MG63 (cell line): ENCODE measurements around the gene CEP128. TPM values are rescaled to one million over a fixed set of nuclear protein-coding genes. Genes with fewer than 3 reads are reported as not detected.

Experiments used
- DNase-seq: peaks from one replicate; pipeline ENCODE4 v3.0.0-alpha.2; 2020
- H3K27me3 ChIP-seq: fragments of 250-450 bp; sonication (Bioruptor Pico); 2 replicates; pipeline ENCODE4 v1.5.1; 2020; ENCODE audit warnings: mild to moderate bottlenecking, moderate library complexity
- H3K36me3 ChIP-seq: fragments of 250-450 bp; sonication (Bioruptor Pico); 2 replicates; pipeline ENCODE4 v1.5.1; 2020; ENCODE audit warnings: mild to moderate bottlenecking, moderate library complexity
- H3K4me3 ChIP-seq: fragments of 250-450 bp; sonication (Bioruptor Pico); 2 replicates; pipeline ENCODE4 v1.5.1; 2020; ENCODE audit warnings: mild to moderate bottlenecking, moderate library complexity
- H3K9me3 ChIP-seq: fragments of 250-450 bp; sonication (Bioruptor Pico); 2 replicates; pipeline ENCODE4 v1.5.1; 2020; ENCODE audit warnings: mild to moderate bottlenecking, moderate library complexity
- total RNA-seq: library from RNA; depleted of rRNA; stranded (reverse); fragments of >200 nt; shearing (Covaris generic); gene quantifications from 2 replicates; pipeline ENCODE4 v1.2.3, GENCODE V29; 2014; ENCODE audit warnings: low replicate concordance

CEP128 gene
- total RNA-seq, 1 experiment from 2014 or later = 1.4 TPM

- no peak for DNase-seq
- Histone ChIP-seq H3K9me3 (no peaks in the 10 kb centered on the region), H3K27me3 (no peaks in the 10 kb centered on the region), H3K4me3 (no peak overlapping the region), H3K36me3 (no peaks in the 10 kb centered on the region)
Observed at GRCh38 chr14:80770114-80770908, 171.2 kb downstream of the CEP128 start.

DNA sequence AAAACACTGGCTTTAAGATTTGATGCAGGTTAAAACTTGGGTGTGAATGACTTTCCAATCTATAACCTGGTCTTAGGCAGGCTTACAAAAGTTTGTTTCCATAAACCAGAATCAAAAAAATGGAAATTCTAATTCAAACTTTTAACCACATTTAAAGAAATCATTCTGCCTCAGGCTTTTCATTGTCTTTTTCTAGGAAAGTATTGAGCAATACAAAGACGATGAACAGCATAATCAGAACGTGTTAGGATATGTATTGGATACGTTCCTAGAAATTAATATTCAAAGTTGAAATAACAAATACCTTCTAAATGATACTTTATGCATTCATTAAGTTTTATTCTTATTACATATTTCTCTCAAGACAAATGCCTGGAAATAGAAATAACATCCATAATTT lies 172.9 kb downstream of the CEP128 start:
- no peak overlapping the region for H3K4me3 ChIP-seq
- no peaks in the 10 kb centered on the region for H3K9me3 ChIP-seq
- H3K36me3 ChIP-seq = no peaks in the 10 kb centered on the region
- no peak for DNase-seq
- no peaks in the 10 kb centered on the region for H3K27me3 ChIP-seq

- Histone ChIP-seq H3K27me3 (no peaks in the 10 kb centered on the region), H3K36me3 (no peaks in the 10 kb centered on the region), H3K9me3 (no peaks in the 10 kb centered on the region), H3K4me3 (no peak overlapping the region)
- no peak for DNase-seq
Observed at GRCh38 chr14:80764921-80765507, 176.5 kb downstream of the CEP128 start.

DNA sequence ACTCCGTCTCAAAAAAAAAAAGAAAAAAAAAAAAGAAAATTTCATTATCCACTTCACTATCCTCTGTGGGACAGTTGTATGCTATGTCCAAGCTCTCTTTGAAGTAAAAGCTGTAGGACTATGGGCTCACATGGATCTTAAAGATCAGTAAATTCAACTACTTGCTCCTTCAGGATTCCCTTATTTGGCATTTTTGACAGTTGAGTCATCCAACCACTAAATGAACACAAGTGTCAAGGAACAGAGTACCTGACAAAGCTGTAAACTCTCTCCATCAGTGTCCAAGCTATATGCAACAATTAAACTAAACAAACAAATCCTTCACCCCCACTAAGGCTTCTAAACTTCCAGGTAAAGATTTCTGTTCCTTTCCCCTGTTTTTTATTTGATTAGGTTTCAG lies 177.0 kb downstream of the CEP128 start:
- Histone ChIP-seq H3K9me3 (no peaks in the 10 kb centered on the region), H3K27me3 (no peaks in the 10 kb centered on the region), H3K36me3 (no peaks in the 10 kb centered on the region), H3K4me3 (no peak overlapping the region)
- DNase-seq = no peak

GRCh38 chr14:80762641-80763228 lies 178.8 kb downstream of the CEP128 start:
- no peaks in the 10 kb centered on the region for H3K27me3 ChIP-seq
- no peak for DNase-seq
- no peak overlapping the region for H3K4me3 ChIP-seq
- H3K9me3 ChIP-seq = no peaks in the 10 kb centered on the region
- no peaks in the 10 kb centered on the region for H3K36me3 ChIP-seq

DNA sequence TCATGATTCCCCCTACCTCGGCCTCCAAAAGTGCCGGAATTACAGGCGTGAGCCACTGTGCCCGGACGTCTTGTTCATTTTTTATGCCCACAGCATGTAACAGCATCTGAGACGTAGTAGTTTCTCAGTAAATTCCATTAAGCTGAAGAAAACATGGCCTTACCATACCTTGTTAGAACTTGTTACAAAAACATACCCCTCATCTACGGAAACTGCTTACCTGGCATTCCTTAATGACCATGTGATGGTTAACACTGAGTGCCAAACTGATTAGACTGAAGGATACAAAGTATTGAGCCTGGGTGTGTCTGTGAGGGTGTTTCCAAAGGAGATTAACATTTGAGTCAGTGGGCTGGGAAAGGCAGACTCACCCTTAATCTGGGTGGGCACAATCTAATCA lies 186.8 kb downstream of the CEP128 start:
- no peak for DNase-seq
- Histone ChIP-seq H3K4me3 (no peak overlapping the region), H3K9me3 (no peaks in the 10 kb centered on the region), H3K27me3 (no peaks in the 10 kb centered on the region), H3K36me3 (no peaks in the 10 kb centered on the region)

GRCh38 chr14:80751285-80751684 lies 190.3 kb downstream of the CEP128 start:
- Histone ChIP-seq H3K27me3 (no peaks in the 10 kb centered on the region), H3K9me3 (no peaks in the 10 kb centered on the region), H3K4me3 (no peak overlapping the region), H3K36me3 (no peaks in the 10 kb centered on the region)
- DNase-seq = no peak

DNA sequence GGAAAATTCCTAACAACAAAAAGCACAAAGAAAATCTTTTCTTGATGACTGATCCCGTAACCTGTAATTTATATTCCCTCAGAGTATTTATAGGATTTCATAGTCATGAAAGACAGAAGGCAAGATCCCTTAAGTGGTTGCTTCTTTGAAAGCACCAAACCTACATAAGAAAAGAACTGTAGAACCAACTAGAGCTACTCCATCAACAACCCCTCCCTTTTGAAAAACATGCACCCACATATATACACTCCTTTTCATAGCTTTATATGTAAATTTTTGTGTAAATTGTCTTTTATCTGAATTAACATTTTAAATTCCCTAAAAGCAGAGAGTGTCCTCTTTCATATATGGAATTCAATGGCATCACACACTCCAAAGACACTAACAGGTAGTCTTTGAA lies 215.3 kb downstream of the CEP128 start:
- Histone ChIP-seq H3K9me3 (no peaks in the 10 kb centered on the region), H3K36me3 (no peaks in the 10 kb centered on the region), H3K27me3 (no peaks in the 10 kb centered on the region), H3K4me3 (no peak overlapping the region)
- DNase-seq = no peak

GRCh38 chr14:80718940-80719339 lies 222.6 kb downstream of the CEP128 start:
- no peak for DNase-seq
- no peaks in the 10 kb centered on the region for H3K27me3 ChIP-seq
- no peak overlapping the region for H3K4me3 ChIP-seq
- no peaks in the 10 kb centered on the region for H3K36me3 ChIP-seq
- no peaks in the 10 kb centered on the region for H3K9me3 ChIP-seq

DNA sequence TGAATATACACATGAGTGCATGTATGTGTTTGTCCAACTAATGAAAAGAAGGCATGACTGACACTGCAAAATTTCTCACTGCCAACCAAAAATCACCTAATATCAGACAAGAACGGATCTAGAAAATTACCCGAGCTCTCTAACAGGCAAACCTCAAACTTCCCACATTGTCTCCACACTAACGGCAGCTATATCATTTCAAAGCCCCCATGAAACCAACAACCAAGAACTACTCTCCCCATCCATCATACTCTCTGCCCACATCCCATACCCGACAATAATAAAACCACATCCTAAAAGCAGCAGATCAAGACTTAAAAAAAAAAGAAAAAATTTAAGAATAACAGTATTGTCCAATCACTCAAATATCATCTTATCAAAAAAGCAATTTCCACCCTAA lies 227.1 kb downstream of the CEP128 start:
- H3K4me3 ChIP-seq = no peak overlapping the region
- H3K27me3 ChIP-seq = no peaks in the 10 kb centered on the region
- H3K9me3 ChIP-seq = no peaks in the 10 kb centered on the region
- no peak for DNase-seq
- no peaks in the 10 kb centered on the region for H3K36me3 ChIP-seq

DNA sequence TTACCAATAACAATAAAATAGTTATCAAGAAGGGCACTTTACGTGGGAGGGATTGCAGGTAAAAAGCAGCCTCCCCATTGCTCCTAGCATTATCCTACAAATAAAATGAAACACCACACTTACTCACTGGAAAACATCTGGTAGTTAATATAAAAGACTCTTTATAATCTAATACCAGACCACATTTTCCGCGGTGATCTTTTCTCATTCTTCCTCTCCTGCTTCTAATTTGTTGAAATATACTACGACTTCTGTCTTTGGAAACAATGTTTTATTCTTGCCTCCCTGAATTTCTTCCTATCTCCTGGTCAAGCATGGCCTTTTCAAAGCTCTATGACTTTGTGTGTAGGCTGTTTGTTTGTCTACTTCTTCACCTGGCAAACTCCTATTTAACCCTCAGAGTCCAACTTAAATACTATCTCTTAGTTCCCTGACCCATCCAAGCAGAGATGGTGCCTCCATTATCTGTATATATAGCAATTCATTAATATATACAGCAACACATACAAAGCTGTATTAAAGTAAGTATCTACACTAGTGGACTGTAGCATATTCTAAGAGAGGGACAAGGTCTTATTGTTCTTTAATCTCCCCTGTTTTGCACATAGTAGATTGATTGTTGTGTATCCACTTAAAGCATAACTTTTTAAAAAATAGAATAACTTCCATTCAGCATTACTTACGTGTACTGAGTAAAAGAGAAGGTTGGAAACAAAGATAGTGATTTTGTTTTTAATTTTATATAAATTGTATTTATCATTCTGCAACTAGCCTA lies 228.3 kb downstream of the CEP128 start:
- Histone ChIP-seq H3K36me3 (no peaks in the 10 kb centered on the region), H3K27me3 (no peaks in the 10 kb centered on the region), H3K9me3 (no peaks in the 10 kb centered on the region), H3K4me3 (no peak overlapping the region)
- DNase-seq = no peak

- no peaks in the 10 kb centered on the region for H3K27me3 ChIP-seq
- H3K36me3 ChIP-seq = no peaks in the 10 kb centered on the region
- no peak for DNase-seq
- no peak overlapping the region for H3K4me3 ChIP-seq
- no peaks in the 10 kb centered on the region for H3K9me3 ChIP-seq
Observed at GRCh38 chr14:80705241-80705980, 236.1 kb downstream of the CEP128 start.

- no peaks in the 10 kb centered on the region for H3K27me3 ChIP-seq
- H3K4me3 ChIP-seq = no peak overlapping the region
- no peaks in the 10 kb centered on the region for H3K9me3 ChIP-seq
- no peaks in the 10 kb centered on the region for H3K36me3 ChIP-seq
- no peak for DNase-seq
Observed at GRCh38 chr14:80700601-80701000, 240.9 kb downstream of the CEP128 start.

- DNase-seq = no peak
- Histone ChIP-seq H3K4me3 (no peak overlapping the region), H3K27me3 (no peaks in the 10 kb centered on the region), H3K36me3 (no peaks in the 10 kb centered on the region), H3K9me3 (no peaks in the 10 kb centered on the region)
Observed at GRCh38 chr14:80699861-80700260, 241.7 kb downstream of the CEP128 start.

GRCh38 chr14:80698974-80699373 lies 242.6 kb downstream of the CEP128 start:
- Histone ChIP-seq H3K27me3 (no peaks in the 10 kb centered on the region), H3K4me3 (no peak overlapping the region), H3K9me3 (no peaks in the 10 kb centered on the region), H3K36me3 (no peaks in the 10 kb centered on the region)
- no peak for DNase-seq

DNA sequence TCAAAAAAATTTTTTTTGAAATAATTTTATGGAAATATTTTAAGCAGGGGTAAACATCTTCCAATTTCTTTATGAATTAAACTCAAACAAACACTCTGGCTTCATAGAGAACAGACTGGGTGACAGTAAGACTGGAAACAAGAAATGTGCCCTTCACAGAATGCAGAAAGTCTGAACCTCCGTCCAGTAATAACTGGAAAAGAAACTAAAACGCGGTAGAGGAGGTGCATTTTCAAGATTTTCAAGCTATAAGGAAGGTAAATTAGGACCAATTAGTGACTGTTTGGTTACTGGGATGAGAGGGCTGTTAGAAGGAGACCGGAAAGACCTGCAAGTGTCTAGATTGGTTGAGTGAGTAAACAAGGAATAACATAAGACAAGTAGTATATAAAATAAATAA lies 245.7 kb downstream of the CEP128 start:
- Histone ChIP-seq H3K27me3 (no peaks in the 10 kb centered on the region), H3K36me3 (no peaks in the 10 kb centered on the region), H3K4me3 (no peak overlapping the region), H3K9me3 (no peaks in the 10 kb centered on the region)
- no peak for DNase-seq

DNA sequence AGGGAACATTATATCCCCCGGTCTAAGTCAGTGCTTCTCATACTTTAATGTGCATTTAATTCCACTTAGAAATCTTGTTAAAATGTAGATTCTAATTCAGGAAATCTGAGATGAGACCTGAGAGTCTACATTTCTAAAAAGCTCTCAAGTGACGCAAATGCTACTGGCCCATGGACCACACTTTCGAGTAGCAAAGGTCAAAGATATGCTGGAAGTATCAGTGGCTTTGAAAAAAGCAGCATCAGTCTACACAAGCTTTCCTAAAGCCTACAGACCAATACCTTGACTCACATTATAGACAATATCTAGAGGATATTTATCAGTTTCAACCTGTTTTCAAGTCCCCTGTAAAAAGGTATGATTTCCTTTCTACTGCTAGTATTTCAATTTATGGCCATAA lies 248.6 kb downstream of the CEP128 start:
- DNase-seq = no peak
- H3K27me3 ChIP-seq = no peaks in the 10 kb centered on the region
- H3K9me3 ChIP-seq = no peaks in the 10 kb centered on the region
- no peaks in the 10 kb centered on the region for H3K36me3 ChIP-seq
- no peak overlapping the region for H3K4me3 ChIP-seq
